B cell (primary cell): ENCODE measurements around the gene ZMYM1. TPM values are rescaled to one million over a fixed set of nuclear protein-coding genes. Genes with fewer than 3 reads are reported as not detected.

Experiments used
- ATAC-seq: fragments of 200-7000 bp; cut with Tn5 transposase; one replicate; pipeline ENCODE4 v1.10.0; 2021; ENCODE audit warnings: low read depth, mild to moderate bottlenecking, moderate number of reproducible peaks, moderate library complexity
- CTCF ChIA-PET: fragments of 350-600 bp; sonication (Branson Sonifier 250); formaldehyde crosslinking; loops from one replicate; lab custom pipeline; 2021; ENCODE audit warnings: antibody characterized with exemption, inconsistent platforms; lab: Charles Lee
- POLR2A ChIA-PET: fragments of 350-600 bp; sonication (Branson Sonifier 250); formaldehyde crosslinking; loops from one replicate; lab custom pipeline; 2021; ENCODE audit warnings: antibody characterized with exemption; lab: Charles Lee
- DNase-seq: peaks from one replicate; pipeline ENCODE4 v3.0.0; 2013
- H2AFZ ChIP-seq: 2 replicates; pipeline ENCODE4 v1.6.1; 2012; ENCODE audit warnings: mild to moderate bottlenecking, low read depth, low read length; ENCODE audit not compliant: insufficient read depth, poor library complexity, severe bottlenecking
- H3K27ac ChIP-seq, 2 donors: 1 replicate in 1 of 2; 2 replicates in 1 of 2; pipeline ENCODE4 v1.5.1; 2012 to 2013; ENCODE audit warnings: low read length in 2 of 2, mild to moderate bottlenecking in 2 of 2, moderate library complexity in 1 of 2
- H3K27me3 ChIP-seq, 4 experiments: fragments of 200-600 bp in 1 of 4; sonication (generic) in 1 of 4; replicated peaks in 1 of 4; 1 replicate in 2 of 4; 2 replicates in 2 of 4; pipeline versions ENCODE4 v1.6.1 to v1.7.0; 2013 to 2016; ENCODE audit warnings: low read length in 3 of 4, mild to moderate bottlenecking in 2 of 4, mixed read lengths in 1 of 4, moderate library complexity in 1 of 4; ENCODE audit not compliant: insufficient read depth in 4 of 4, control insufficient read depth in 3 of 4; ENCODE audit errors: control extremely low read depth in 1 of 4
- H3K36me3 ChIP-seq, 2 experiments: replicated peaks in 1 of 2; 1 replicate in 1 of 2; 2 replicates in 1 of 2; pipeline versions ENCODE4 v1.6.1 to v1.7.1; 2013; ENCODE audit warnings: low read length in 1 of 2; ENCODE audit not compliant: insufficient read depth in 2 of 2, control insufficient read depth in 1 of 2; ENCODE audit errors: control extremely low read depth in 1 of 2, extremely low read depth in 1 of 2
- H3K4me1 ChIP-seq, 2 donors: fragments of 200-600 bp in 1 of 2; sonication (generic) in 1 of 2; 1 replicate in 1 of 2; 2 replicates in 1 of 2; pipeline versions ENCODE4 v1.5.1 to v1.6.1; 2013 to 2017; ENCODE audit warnings: low read length in 2 of 2; ENCODE audit not compliant: control insufficient read depth in 2 of 2, insufficient read depth in 2 of 2
- H3K4me2 ChIP-seq: replicated peaks from 2 replicates; pipeline ENCODE3; 2012; ENCODE audit warnings: mild to moderate bottlenecking, low read depth, low read length; ENCODE audit not compliant: poor library complexity, severe bottlenecking
- H3K4me3 ChIP-seq, 5 experiments: fragments of 200-600 bp in 1 of 5; sonication (generic) in 1 of 5; 1 replicate in 3 of 5; 2 replicates in 2 of 5; pipeline versions ENCODE4 v1.5.1 to v1.7.0; 2011 to 2016; ENCODE audit warnings: low read length in 4 of 5, mild to moderate bottlenecking in 4 of 5, low read depth in 2 of 5, control low read depth in 1 of 5, moderate library complexity in 1 of 5; ENCODE audit not compliant: insufficient read depth in 1 of 5; ENCODE audit errors: control extremely low read depth in 1 of 5, extremely low read depth in 1 of 5
- H3K79me2 ChIP-seq: fragments of 200-600 bp; sonication (generic); one replicate; pipeline ENCODE4 v1.6.0; 2016; ENCODE audit warnings: low read length; ENCODE audit not compliant: control insufficient read depth, insufficient read depth
- H3K9ac ChIP-seq: fragments of 200-600 bp; sonication (generic); 2 replicates; pipeline ENCODE4 v1.6.1; 2017; ENCODE audit warnings: mild to moderate bottlenecking, low read length, moderate library complexity
- H3K9me3 ChIP-seq, 3 donors: one replicate each; pipeline versions ENCODE4 v1.6.1 to v1.7.1; 2013; ENCODE audit warnings: low read length in 2 of 3; ENCODE audit not compliant: control insufficient read depth in 2 of 3, insufficient read depth in 1 of 3; ENCODE audit errors: control extremely low read depth in 1 of 3
- H4K20me1 ChIP-seq: 2 replicates; pipeline ENCODE4 v1.6.0; 2012; ENCODE audit warnings: mild to moderate bottlenecking, low read length; ENCODE audit not compliant: insufficient read depth, control insufficient read depth, poor library complexity, severe bottlenecking
- H3K27ac Mint-ChIP-seq: one replicate; pipeline ENCODE4 v1.8.0; 2021; ENCODE audit warnings: mixed read lengths
- H3K27me3 Mint-ChIP-seq: one replicate; pipeline ENCODE4 v1.8.0; 2021; ENCODE audit warnings: mixed read lengths
- H3K4me1 Mint-ChIP-seq: one replicate; pipeline ENCODE4 v1.8.0; 2021; ENCODE audit warnings: mixed read lengths
- H3K4me3 Mint-ChIP-seq: one replicate; pipeline ENCODE4 v1.8.0; 2021; ENCODE audit warnings: mixed read lengths
- H3K9me3 Mint-ChIP-seq: one replicate; pipeline ENCODE4 v1.8.0; 2022; ENCODE audit warnings: mixed read lengths; ENCODE audit not compliant: insufficient read depth
- EZH2 ChIP-seq: IDR thresholded peaks from 2 replicates; pipeline ENCODE4 v1.6.1; 2012; ENCODE audit warnings: borderline replicate concordance, low read depth, mild to moderate bottlenecking, moderate library complexity, low read length; ENCODE audit not compliant: insufficient read depth, poor library complexity, severe bottlenecking
- WGBS: methylation state at CpG from one replicate; pipeline ENCODE4 v1.1.5; 2013; ENCODE audit warnings: missing lambda C conversion rate; ENCODE audit not compliant: insufficient coverage; 5-methylcytosine and 5-hydroxymethylcytosine counted together
- intact Hi-C: fragments of 100-400 bp; cut with micrococcal nuclease; formaldehyde crosslinking; loops from one replicate; pipeline ENCODE4 v1.10.0; 2022
- polyA plus RNA-seq: library from polyadenylated mRNA; depleted of rRNA; stranded (reverse); fragments of >200 nt; gene quantifications from 2 replicates; pipeline ENCODE4 v1.2.3, GENCODE V29; 2012
- total RNA-seq, 2 donors: library from RNA; stranded (reverse); fragments of 120-200 nt in 1 of 2; gene quantifications; 1 replicate in 1 of 2; 2 replicates in 1 of 2; pipeline versions ENCODE4 v1.2.3 to v1.2.4, GENCODE V29; 2013 to 2022
- TF ChIP-seq, protein P1 (sequence below): fragments of 200-600 bp; IDR thresholded peaks from one replicate; pipeline ENCODE4 v1.8.0; 2022; ENCODE audit warnings: antibody characterized with exemption, mild to moderate bottlenecking

Gene ZMYM1
- total and polyA plus RNA-seq, 2 donors (not counting 1 experiment from before 2014, with no cell fraction given), result 5.7 to 18.3 TPM

DNA sequence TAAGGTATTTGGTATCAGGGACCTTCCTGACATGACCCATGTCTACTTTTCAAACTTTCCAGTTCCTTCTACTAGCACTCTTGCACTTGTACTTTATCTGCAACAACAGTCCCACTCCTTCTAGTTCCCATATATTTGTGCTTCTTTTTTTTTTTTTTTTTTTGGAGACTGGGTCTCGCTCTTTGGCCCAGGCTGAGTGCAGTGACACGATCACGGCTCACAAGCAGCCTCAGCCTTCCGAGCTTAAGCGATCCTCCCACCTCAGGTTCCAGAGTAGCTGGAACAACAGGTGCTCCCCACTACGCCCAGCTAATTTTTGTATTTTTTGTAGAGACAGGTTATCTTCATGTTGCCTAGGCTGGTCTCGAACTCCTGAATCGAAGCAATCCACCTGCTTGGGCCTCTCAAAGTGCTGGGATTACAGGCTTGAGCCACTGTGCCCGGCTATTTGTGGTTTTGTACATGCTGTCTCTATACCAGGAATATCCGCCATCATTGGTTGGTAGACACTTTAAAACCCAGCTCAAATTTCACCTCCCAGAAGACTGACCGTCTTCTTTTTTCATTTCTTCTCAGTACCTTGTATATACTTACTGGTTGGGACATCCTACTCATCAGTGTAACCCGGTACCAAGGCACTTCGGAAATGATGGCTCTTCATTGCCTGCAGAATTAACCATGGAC is 1.1 kb downstream of the ZMYM1 start:
- TF ChIP-seq EZH2, result no peak
- TF ChIP-seq, protein P1, sequence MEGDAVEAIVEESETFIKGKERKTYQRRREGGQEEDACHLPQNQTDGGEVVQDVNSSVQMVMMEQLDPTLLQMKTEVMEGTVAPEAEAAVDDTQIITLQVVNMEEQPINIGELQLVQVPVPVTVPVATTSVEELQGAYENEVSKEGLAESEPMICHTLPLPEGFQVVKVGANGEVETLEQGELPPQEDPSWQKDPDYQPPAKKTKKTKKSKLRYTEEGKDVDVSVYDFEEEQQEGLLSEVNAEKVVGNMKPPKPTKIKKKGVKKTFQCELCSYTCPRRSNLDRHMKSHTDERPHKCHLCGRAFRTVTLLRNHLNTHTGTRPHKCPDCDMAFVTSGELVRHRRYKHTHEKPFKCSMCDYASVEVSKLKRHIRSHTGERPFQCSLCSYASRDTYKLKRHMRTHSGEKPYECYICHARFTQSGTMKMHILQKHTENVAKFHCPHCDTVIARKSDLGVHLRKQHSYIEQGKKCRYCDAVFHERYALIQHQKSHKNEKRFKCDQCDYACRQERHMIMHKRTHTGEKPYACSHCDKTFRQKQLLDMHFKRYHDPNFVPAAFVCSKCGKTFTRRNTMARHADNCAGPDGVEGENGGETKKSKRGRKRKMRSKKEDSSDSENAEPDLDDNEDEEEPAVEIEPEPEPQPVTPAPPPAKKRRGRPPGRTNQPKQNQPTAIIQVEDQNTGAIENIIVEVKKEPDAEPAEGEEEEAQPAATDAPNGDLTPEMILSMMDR, result no peak
- ChIA-PET CTCF (interaction anchor here (2.4 kb wide), 1 partner anchor 49 kb away, joined by 12 read pairs; the partner anchor contains the start of gene ZMYM6), POLR2A (interaction anchor here (0.6 to 2.4 kb wide), 2 partner anchors 49 to 349 kb away, joined by 4 to 6 read pairs; partner anchors contain the start of gene ZMYM6)
- H3K27me3 ChIP-seq, result peaks cover 0 to 1% (median 0%) of the 10 kb centered on the region in 4 experiments
- peaks cover 7 to 17% of the 10 kb centered on the region in 2 donors for H3K4me1 ChIP-seq
- H3K4me2 ChIP-seq, result peak overlapping the region; percentile 94
- Mint-ChIP-seq H3K27me3 (peaks cover 10% of the 10 kb centered on the region), H3K4me1 (peaks cover 20% of the 10 kb centered on the region), H3K9me3 (no peaks in the 10 kb centered on the region), H3K4me3 (peak overlapping the region; percentile 99), H3K27ac (peak overlapping the region; percentile 100)
- H3K27ac ChIP-seq, result peak overlapping the region; percentile 86 to 95
- H2AFZ ChIP-seq, result peak overlapping the region; percentile 90
- DNase-seq, result peak; percentile 20
- intact Hi-C loops, result loop anchor here (10.0 kb wide), 1 partner anchor 104 kb away; no protein-coding TSS in a partner anchor
- H3K4me3 ChIP-seq, result peak overlapping the region in 3 of 5 experiments; percentile 62 to 83 (median 71)
- WGBS, result 99% methylated on average over 9 of the region's 13 CpGs
- peak overlapping the region; percentile 86 for H3K9ac ChIP-seq
- no peaks in the 10 kb centered on the region for H3K36me3 ChIP-seq
- no peaks in the 10 kb centered on the region for H4K20me1 ChIP-seq
- H3K9me3 ChIP-seq, result peaks cover 0 to 2% (median 0%) of the 10 kb centered on the region in 3 donors
- ATAC-seq, result no peak
- H3K79me2 ChIP-seq, result peaks cover 30% of the 10 kb centered on the region

DNA sequence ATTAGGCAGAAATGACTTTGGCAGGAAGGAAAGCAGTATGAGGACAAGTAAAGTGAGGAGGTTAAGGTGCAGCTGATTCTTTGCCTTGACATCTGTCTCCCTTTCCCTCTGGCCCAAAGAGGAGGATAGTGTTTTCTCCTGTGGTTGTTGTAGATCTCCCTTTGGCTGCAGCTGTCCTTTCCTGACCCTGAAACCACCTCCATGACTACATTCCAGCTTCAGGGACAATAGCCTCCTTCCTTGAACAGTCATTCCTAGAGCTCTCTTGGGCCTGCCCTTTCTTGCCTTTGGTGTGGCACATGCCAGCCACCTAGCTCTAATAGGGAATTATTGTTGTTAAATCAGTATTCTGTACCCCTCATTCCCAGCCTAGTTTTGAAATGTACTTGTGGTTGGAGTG is 6.2 kb downstream of the ZMYM1 start:
- no peaks in the 10 kb centered on the region for H3K27me3 ChIP-seq
- peaks cover 58% of the 10 kb centered on the region for H3K79me2 ChIP-seq
- POLR2A ChIA-PET, result no interaction called here
- H3K36me3 ChIP-seq, result no peaks in the 10 kb centered on the region
- no peak overlapping the region for H3K27ac Mint-ChIP-seq
- peaks cover 7% of the 10 kb centered on the region for H3K4me1 Mint-ChIP-seq
- intact Hi-C loops, result loop anchor here (10.0 kb wide), 1 partner anchor 99 kb away; no protein-coding TSS in a partner anchor
- no peak overlapping the region for H3K9ac ChIP-seq
- H3K4me2 ChIP-seq, result no peak overlapping the region
- no peak overlapping the region for H3K4me3 Mint-ChIP-seq
- H4K20me1 ChIP-seq, result no peaks in the 10 kb centered on the region
- H2AFZ ChIP-seq, result no peak overlapping the region
- no peak for TF ChIP-seq EZH2
- TF ChIP-seq, protein P1, result no peak
- no peaks in the 10 kb centered on the region for H3K9me3 ChIP-seq
- ATAC-seq (no peak), DNase-seq (no peak)
- H3K27me3 Mint-ChIP-seq, result no peaks in the 10 kb centered on the region
- no peak overlapping the region for H3K4me3 ChIP-seq
- CTCF ChIA-PET, result no interaction called here
- H3K9me3 Mint-ChIP-seq, result no peaks in the 10 kb centered on the region
- H3K4me1 ChIP-seq, result peaks cover under 1 to 5% of the 10 kb centered on the region in 2 donors
- no peak overlapping the region for H3K27ac ChIP-seq
